Measurements from ENCODE around the gene PIK3C2A. TPM values are rescaled to one million over a fixed set of nuclear protein-coding genes. Genes with fewer than 3 reads are reported as not detected.

Gene PIK3C2A
- total and polyA plus RNA-seq, 2 of the 13 experiments (the other 11 are each of a cell fraction or from before 2014, with no cell fraction given): 27.5 to 49.9 TPM

GRCh38 chr11:17159441-17159840 is 48.3 kb downstream of the PIK3C2A start:
- no peak overlapping the region for H3K4me3 ChIP-seq (replicated peaks in 1 of 3; ENCODE audit: insufficient read depth in 1 of 3, low read depth in 2 of 3, low read length in 3 of 3)
- H3K79me2 ChIP-seq (ENCODE audit: insufficient read depth, low read length): peaks cover 70% of the 10 kb centered on the region
- intact Hi-C loops (cut with micrococcal nuclease; ENCODE audit: unreplicated experiment): no loop called here
- ATAC-seq: no peak
- H3K36me3 ChIP-seq (replicated peaks in 1 of 2; ENCODE audit: control insufficient read depth in 1 of 2, insufficient read depth in 2 of 2, low read length in 2 of 2): peaks cover 2 to 33% of the 10 kb centered on the region in 2 experiments; a peak in 3 of 5 replicates
- no peak overlapping the region for H3K4me2 ChIP-seq (ENCODE audit: low read depth, low read length)
- peaks cover 39% of the 10 kb centered on the region for H3K4me1 ChIP-seq (ENCODE audit: insufficient read depth, low read length)
- no peak for TF ChIP-seq KDM4B (CRISPR knock-in tag; IDR thresholded peaks at IDR 0.05)
- TF ChIP-seq ZNF24 (IDR thresholded peaks at IDR 0.05): no peak
- TF ChIP-seq ZBTB40 (IDR thresholded peaks at IDR 0.05): no peak
- no peak for TF ChIP-seq ZBTB40 (CRISPR knock-in tag; IDR thresholded peaks at IDR 0.05)
- no peak for TF ChIP-seq ZFP82 (CRISPR knock-in tag; IDR thresholded peaks at IDR 0.05; ENCODE audit: borderline replicate concordance)
- TF ChIP-seq AKAP8 (CRISPR knock-in tag; IDR thresholded peaks at IDR 0.05): no peak
- TF ChIP-seq ZNF12 (CRISPR knock-in tag; IDR thresholded peaks at IDR 0.05): no peak
- TF ChIP-seq CENPX (CRISPR knock-in tag; IDR thresholded peaks at IDR 0.05): no peak
- TF ChIP-seq NFAT5 (CRISPR knock-in tag; IDR thresholded peaks at IDR 0.05): no peak
- no peak for TF ChIP-seq NR2F1 (CRISPR knock-in tag; IDR thresholded peaks at IDR 0.05)
- no peak for TF ChIP-seq ATAD3A (CRISPR knock-in tag; IDR thresholded peaks at IDR 0.05)
- no TSS peak for BruUV-seq (replicated peaks)
- CTCF ChIA-PET (ENCODE audit: low intra/inter-chr PET ratio, low total read pairs): no interaction called here
- no peak for DNase-seq (ENCODE audit: low spot score)
- 93% methylated on average over 3 of the region's 3 CpGs for WGBS (ENCODE audit: low lambda C conversion rate)
- FAIRE-seq: no peak
- no peaks in the 10 kb centered on the region for H3K27me3 ChIP-seq (ENCODE audit: control insufficient read depth in 1 of 2, insufficient read depth in 2 of 2, low read length in 2 of 2)
- H3K9me3 ChIP-seq (ENCODE audit: low read length): no peaks in the 10 kb centered on the region
- POLR2A ChIA-PET: interaction anchor here (0.7 kb wide), 1 partner anchor 82 kb away, joined by 3 read pairs; the partner anchor contains the start of gene RPS13
- H3K9ac ChIP-seq (ENCODE audit: insufficient read depth, low read depth, low read length): no peak overlapping the region
- H4K20me1 ChIP-seq (ENCODE audit: insufficient read depth, low read length): peaks cover 20% of the 10 kb centered on the region; the same call in 1 of the 2 replicates
- H3K27ac ChIP-seq (ENCODE audit: extremely low read length, insufficient read depth, low read length): no peak overlapping the region
- in situ Hi-C loops (cut with HindIII; ENCODE audit: extremely low pct_ligation_motif_present, low pct_unique_long_range_greater_than_20kb): no loop called here
- H2AFZ ChIP-seq (ENCODE audit: low read length): no peak overlapping the region

Data from HepG2 (cell line).